Mammary epithelial cell (primary cell): ENCODE measurements around the gene MYRF.

ENCODE experiments used
- CTCF ChIP-seq, 2 donors: IDR thresholded peaks in 1 of 2; conservative IDR thresholded peaks in 1 of 2; 2 replicates each; pipeline ENCODE4 v1.5.1; 2011 to 2012; ENCODE audit warnings: inconsistent platforms in 2 of 2, low read length in 2 of 2, mild to moderate bottlenecking in 2 of 2, control low read depth in 1 of 2, low read depth in 1 of 2; ENCODE audit not compliant: insufficient read depth in 1 of 2; ENCODE audit errors: extremely low read depth in 1 of 2
- EZH2 ChIP-seq: IDR thresholded peaks from 2 replicates; pipeline ENCODE4 v1.6.1; 2012; ENCODE audit warnings: low read length, inconsistent platforms, borderline replicate concordance

GRCh38 chr11:61802605-61803004, 50.2 kb downstream of the MYRF start:
- TF ChIP-seq CTCF (conservative IDR thresholded peaks at IDR 0.05 in 1 of 2, IDR thresholded peaks at IDR 0.05 in 1 of 2; ENCODE audit: extremely low read depth in 1 of 2, insufficient read depth in 1 of 2, low read depth in 1 of 2, low read length in 2 of 2) (no peak), EZH2 (no peak)
